ENCODE results near the gene OCA2.

OCA2 gene

GRCh38 chr15:28075573-28075972 is 23.5 kb downstream of the OCA2 start:
- DNase-seq: peak; percentile 31

DNA sequence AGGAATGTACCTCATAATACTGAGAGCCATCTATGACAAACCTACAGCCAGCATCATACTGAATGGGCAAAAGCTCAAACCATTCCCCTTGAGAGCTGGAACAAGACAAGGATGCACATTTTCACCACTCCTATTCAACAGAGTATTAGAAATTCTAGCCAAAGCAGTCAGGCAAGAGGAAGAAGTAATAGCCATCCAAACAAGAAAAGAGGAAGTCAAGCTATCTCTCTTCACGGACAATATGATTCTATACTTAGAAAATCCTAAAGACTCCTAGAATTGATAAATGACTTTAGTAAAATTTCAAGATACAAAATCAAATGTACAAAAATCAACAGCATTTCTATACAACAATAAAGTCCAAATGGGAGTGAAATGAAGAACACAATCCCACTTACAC is 30.2 kb downstream of the OCA2 start:
- DNase-seq: no peak

DNA sequence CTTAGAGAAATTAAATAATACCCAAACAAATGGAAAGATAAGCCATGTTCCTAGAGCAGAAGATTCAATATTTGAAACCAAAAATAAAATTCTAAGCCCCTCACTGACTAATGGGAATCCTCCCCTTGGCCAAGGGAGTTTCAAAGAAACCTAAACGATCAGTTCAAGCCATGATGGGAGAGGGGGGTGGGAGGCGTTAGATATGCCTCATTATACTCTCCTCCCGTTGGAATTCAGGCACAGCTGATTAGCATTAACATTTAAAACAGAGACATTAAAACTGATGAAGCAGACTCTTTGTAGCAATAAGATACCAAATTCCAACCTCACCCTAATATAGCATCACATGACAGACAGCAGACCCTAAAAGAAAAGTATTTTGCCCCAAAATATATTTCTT is 32.9 kb downstream of the OCA2 start:
- DNase-seq: no peak

- no peak for DNase-seq
Observed at GRCh38 chr15:28060005-28060404, 39.1 kb downstream of the OCA2 start.

DNA sequence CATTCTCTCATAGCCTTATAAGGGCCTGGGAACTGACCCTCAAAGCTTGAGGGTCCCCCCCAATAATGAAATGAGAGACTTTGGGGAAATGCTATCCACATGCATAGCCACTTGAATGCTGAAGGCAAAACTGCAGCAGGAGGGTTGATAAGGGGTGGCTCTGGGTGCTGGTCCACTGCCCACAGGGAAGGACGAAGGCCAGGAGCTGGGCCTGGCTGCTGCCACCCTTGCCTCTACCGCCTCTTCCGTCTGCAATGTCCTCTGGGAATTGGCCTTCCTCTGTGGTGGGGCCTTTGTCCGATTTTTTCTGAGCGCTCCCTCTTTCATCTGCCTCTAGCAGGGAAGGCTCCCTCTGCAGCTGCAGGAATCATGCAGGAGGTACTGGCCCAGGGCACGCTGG is 41.0 kb downstream of the OCA2 start:
- DNase-seq: no peak

- no peak for DNase-seq
Observed at GRCh38 chr15:28051955-28052633, 47.0 kb downstream of the OCA2 start.

DNA sequence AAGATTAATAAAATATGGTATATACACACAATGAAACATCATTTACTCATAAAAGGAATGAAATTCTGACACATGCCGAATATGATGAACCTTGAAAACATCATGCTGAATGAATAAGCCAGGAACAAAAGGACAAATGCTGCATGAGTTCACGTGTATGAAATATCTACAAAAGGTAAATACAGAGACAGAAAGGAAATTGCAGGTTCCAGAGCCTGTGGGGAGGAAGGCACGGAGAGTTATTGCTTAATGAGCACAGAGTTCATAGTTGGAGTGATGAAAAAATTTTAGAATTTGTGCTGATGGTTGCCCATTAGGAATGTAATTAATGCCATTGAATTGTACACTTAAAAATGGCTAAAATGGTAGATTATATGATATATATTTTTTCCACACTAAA is 49.5 kb downstream of the OCA2 start:
- no peak for DNase-seq

DNA sequence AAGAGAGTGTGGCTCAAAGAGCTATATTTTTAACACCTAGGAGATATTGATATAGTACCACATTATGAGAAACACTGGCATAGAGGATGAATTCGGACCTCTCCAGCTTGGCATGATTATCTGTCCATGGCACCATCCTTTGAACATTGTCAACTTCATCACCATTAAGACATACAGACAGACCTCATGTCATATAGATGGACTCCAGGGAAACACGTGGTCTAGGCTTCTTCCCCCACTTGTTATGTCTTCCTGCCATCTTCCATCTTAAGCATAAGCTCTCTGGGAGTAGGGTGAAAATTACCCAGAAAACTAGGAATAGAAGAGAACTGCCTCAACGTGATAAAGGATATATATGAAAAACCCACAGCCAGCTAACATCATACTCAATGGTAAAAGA is 51.8 kb downstream of the OCA2 start:
- no peak for DNase-seq

- no peak for DNase-seq
Observed at GRCh38 chr15:28044121-28044672, 54.9 kb downstream of the OCA2 start.

- DNase-seq: no peak
Observed at GRCh38 chr15:28043691-28044091, 55.4 kb downstream of the OCA2 start.

DNA sequence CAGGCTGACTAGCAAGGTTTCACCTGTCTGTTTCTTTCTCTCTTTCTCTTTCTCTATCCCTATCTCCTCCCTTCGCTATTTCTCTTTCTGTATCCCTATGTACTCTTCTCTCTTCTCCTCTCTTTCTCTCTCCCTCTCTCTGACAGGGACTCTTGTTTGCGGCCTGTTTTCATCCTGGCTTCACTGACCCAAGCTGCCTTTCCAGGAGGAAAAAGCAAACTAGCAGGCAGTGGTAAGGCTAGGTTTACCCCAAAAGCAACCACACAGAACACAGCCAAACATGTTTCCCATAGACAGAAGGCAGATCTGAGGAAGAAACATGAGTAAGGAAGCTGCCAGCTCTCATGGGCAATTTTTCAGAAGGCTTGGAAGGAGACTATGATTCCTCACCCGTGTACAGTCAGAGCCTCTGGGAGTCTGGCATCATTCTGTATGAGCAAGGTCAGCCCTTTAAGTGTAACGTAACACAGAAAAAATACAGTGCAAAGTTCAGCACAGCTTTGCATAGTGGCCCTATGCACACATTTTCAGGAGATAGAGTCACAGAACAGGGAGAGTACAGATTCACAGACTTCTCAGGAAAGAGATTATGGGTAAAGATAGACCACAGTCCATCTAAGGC is 61.0 kb downstream of the OCA2 start:
- no peak for DNase-seq

GRCh38 chr15:28033443-28033842 is 65.7 kb downstream of the OCA2 start:
- DNase-seq: no peak

GRCh38 chr15:28030801-28031200 is 68.3 kb downstream of the OCA2 start:
- no peak for DNase-seq

DNA sequence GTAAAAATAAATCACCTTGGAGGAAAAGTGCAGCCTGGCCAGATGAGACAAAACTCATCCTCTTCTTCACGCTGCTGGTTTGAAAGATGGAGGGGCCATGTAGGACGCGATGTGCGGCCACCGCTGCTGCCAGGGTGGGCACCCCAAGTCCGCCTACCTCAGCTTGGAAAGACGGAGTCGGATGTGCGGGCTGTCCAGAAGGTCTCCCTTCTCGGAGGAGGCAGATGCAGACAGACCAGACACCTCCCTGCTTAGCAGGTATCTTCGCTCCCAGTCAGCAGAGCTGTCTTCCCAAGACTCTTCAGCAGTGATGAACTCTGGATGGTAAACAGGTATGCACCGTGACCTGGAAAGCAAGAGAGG is 71.4 kb downstream of the OCA2 start:
- no peak for DNase-seq

GRCh38 chr15:28026764-28027713 is 72.1 kb downstream of the OCA2 start:
- no peak for DNase-seq

DNA sequence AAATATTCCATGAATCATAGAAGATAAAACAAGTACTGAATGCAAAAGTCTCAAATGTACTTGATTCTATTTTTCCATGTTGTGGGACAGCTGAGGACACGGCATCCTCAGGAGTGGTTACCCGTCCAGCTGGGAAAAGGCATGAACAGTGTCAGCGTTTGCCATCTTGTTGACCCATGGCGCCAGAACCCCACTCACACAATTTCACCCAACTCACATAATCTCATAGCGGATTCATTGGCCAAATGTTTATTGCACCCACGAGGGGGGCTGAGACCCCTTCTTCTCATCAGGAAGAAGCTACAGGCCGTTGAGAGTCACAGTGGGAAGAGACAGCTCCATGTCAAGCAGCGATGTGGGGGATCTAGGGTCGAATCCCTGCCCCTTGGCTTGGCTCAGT is 72.9 kb downstream of the OCA2 start:
- no peak for DNase-seq

GRCh38 chr15:28025413-28025812 is 73.7 kb downstream of the OCA2 start:
- no peak for DNase-seq

- DNase-seq: no peak
Observed at GRCh38 chr15:28024889-28025250, 74.2 kb downstream of the OCA2 start.

- no peak for DNase-seq
Observed at GRCh38 chr15:28023933-28024888, 74.9 kb downstream of the OCA2 start.

DNA sequence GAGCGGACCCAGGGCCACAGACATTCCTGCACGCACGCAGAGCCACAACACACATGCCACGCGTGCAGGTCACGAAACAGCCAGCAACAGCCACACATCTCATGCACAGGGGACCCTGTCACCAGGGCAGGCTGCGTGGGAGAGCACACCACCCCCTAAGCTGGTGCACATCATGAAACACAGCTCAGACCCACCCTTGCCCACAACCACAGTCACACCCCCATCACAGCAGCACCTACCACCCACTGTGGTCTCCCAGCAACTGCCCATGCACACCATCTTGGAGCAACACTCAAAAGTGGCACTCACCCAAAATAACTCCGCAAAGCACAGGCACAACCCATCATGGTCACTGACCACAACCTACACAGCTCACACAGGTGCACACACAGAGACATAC is 75.7 kb downstream of the OCA2 start:
- no peak for DNase-seq

GRCh38 chr15:28022961-28023360 is 76.2 kb downstream of the OCA2 start:
- no peak for DNase-seq

- no peak for DNase-seq
Observed at GRCh38 chr15:28022181-28022580, 76.9 kb downstream of the OCA2 start.
